Iris pigment epithelial cell (primary cell): ENCODE measurements around the gene PRAMEF5.
"Not testable (repeated sequence)": the region's sequence is repeated elsewhere in the genome, so short reads cannot be mapped to it uniquely, and the experiment has no call there.

Experiments used
- DNase-seq: peaks from one replicate; pipeline ENCODE4 v3.0.0-alpha.2; 2011; ENCODE audit warnings: low read depth

The PRAMEF5 gene

GRCh38 chr1:13277016-13277415, 23.0 kb downstream of the PRAMEF5 start:
- not testable (repeated sequence) for DNase-seq

GRCh38 chr1:13279617-13280016, 25.6 kb downstream of the PRAMEF5 start:
- not testable (repeated sequence) for DNase-seq

GRCh38 chr1:13285037-13285436, 31.0 kb downstream of the PRAMEF5 start, which contains the start of gene PRAMEF8:
TSS of gene PRAMEF8 (minus strand) at chr1:13285137. CDS start at chr1:13284091, 1,046 bp downstream.
- DNase-seq: not testable (repeated sequence)

- not testable (repeated sequence) for DNase-seq
Observed at GRCh38 chr1:13289030-13289429, 35.0 kb downstream of the PRAMEF5 start.

DNA sequence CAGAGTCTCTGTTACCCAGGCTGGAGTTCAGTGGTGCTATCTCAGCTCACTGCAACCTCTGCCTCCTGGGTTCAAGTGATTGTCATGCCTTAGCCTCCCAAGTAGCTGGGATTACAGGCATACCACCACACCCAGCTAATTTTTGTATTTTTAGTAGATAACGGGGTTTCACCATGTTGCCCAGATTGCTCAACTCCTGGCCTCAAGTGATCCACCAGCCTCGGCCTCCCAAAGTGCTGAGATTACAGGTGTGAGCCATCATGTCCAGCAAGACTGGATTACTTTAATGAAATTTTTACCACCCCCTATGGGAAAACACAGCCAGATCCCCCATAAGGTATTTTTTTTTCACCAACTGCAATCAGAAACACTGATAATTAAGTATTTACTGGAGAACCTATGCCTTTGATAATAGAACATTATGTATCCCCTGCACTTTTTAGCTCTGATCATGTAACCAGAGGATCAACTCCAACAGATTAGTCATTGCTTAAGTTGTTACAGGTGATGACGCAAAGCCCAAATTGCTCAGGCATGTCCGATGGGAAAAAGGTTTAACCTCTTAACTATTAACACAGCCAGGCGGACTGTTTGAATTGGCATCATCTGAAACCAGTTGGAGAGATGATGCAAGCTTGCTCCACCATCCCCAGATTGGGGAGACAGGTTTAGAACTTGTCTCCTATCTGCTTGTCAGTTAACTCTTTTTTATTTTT, 43.4 kb downstream of the PRAMEF5 start:
- not testable (repeated sequence) for DNase-seq

DNA sequence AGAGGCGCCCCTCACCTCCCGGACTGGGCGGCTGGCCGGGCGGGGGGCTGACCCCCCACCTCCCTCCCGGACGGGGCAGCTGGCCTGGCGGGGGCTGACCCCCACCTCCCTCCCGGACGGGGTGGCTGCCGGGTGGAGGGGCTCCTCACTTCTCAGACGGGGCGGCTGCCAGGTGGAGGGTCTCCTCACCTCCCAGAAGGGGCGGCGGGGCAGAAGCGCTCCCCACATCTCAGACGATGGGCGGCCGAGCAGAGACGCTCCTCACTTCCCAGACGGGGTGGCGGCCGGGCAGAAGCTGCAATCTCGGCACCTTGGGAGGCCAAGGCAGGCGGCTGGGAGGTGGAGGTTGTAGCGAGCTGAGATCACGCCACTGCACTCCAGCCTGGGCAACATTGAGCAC, 44.7 kb downstream of the PRAMEF5 start:
- DNase-seq: not testable (repeated sequence)

DNA sequence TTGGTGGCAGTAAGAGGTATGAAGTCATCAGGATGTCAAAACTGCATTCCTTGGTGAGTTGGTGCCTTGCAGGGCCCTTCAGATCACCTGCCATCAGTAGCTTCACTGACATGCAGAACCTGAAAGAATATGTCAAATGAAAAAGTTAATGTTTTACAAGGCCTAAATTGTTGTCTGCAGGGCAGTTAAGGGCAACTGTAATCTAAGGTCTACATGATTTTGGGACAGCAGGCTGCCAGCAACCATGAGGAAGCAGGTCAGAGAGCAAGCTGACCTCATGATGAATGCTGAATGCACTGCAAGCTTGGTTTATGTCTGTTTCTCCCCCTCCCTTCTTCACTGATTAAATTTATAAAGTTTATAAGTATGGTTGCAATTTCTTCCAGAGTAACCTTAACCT, 48.2 kb downstream of the PRAMEF5 start:
- DNase-seq: not testable (repeated sequence)

- not testable (repeated sequence) for DNase-seq
Observed at GRCh38 chr1:13303239-13303638, 49.2 kb downstream of the PRAMEF5 start, which contains the start of gene PRAMEF33. TSS of gene PRAMEF33 (plus strand) at chr1:13303539. CDS start at chr1:13305955, 2,416 bp downstream.
